K562 (cell line): ENCODE results near the gene THAP11. TPM values are rescaled to one million over a fixed set of nuclear protein-coding genes. Genes with fewer than 3 reads are reported as not detected.

Experiments used
- ATF1 ChIP-seq, 2 experiments: fragments of 450-650 bp in 1 of 2; IDR thresholded peaks; 2 replicates each; pipeline ENCODE4 v1.6.1; 2016; ENCODE audit warnings: missing compliant biosample characterization in 1 of 2, missing genetic modification characterization in 1 of 2
- COPS2 ChIP-seq: fragments of 450-650 bp; conservative IDR thresholded peaks from 2 replicates; pipeline ENCODE4 v1.6.1; 2016; ENCODE audit warnings: mild to moderate bottlenecking, moderate library complexity
- ETS2 ChIP-seq: IDR thresholded peaks from 2 replicates; pipeline ENCODE4 v1.6.1; 2016; ENCODE audit warnings: borderline replicate concordance, missing genetic modification characterization, mild to moderate bottlenecking, moderate library complexity, missing compliant biosample characterization; ENCODE audit not compliant: poor library complexity, severe bottlenecking
- HMG20B ChIP-seq: fragments of 250-450 bp; sonication (Bioruptor Pico); IDR thresholded peaks from 2 replicates; pipeline ENCODE4 v1.5.0; 2021; ENCODE audit warnings: mild to moderate bottlenecking
- KDM5B ChIP-seq: fragments of 200-600 bp; sonication (generic); IDR thresholded peaks from 2 replicates; pipeline ENCODE4 v1.6.1; 2012; ENCODE audit warnings: low read depth, mild to moderate bottlenecking, moderate library complexity, low read length, control low read depth, inconsistent platforms; ENCODE audit not compliant: insufficient replicate concordance
- KLF6 ChIP-seq: fragments of 250-450 bp; sonication (Bioruptor Pico); IDR thresholded peaks from 2 replicates; pipeline ENCODE4 v1.4.0; 2020; ENCODE audit warnings: mild to moderate bottlenecking, moderate library complexity, borderline replicate concordance
- NFE2L1 ChIP-seq: fragments of 450-650 bp; IDR thresholded peaks from 2 replicates; pipeline ENCODE4 v1.6.1; 2016; ENCODE audit warnings: missing genetic modification characterization, low read depth, mild to moderate bottlenecking, missing compliant biosample characterization, moderate library complexity, borderline replicate concordance
- POLR2A ChIP-seq: fragments of 450-650 bp; conservative IDR thresholded peaks from 2 replicates; pipeline ENCODE4 v1.6.1; 2016
- RBM22 ChIP-seq: fragments of 200-400 bp; formaldehyde crosslinking; IDR thresholded peaks from 2 replicates; pipeline ENCODE4 v1.6.1; 2018; ENCODE audit warnings: low read length, low read depth; ENCODE audit not compliant: poor library complexity, severe bottlenecking
- ZNF232 ChIP-seq: sonication (generic); formaldehyde crosslinking; IDR thresholded peaks from 2 replicates; pipeline ENCODE4 v1.8.0; 2022; ENCODE audit warnings: mild to moderate bottlenecking, missing genetic modification reagents
- ZNF445 ChIP-seq: fragments of 250-450 bp; sonication (Bioruptor Pico); IDR thresholded peaks from 2 replicates; pipeline ENCODE4 v1.4.0; 2020; ENCODE audit warnings: low read depth, mild to moderate bottlenecking, moderate library complexity
- ZNF696 ChIP-seq: fragments of 250-450 bp; sonication (Bioruptor Pico); conservative IDR thresholded peaks from 2 replicates; pipeline ENCODE4 v1.4.0; 2020; ENCODE audit warnings: mild to moderate bottlenecking, moderate library complexity
- polyA plus RNA-seq, 8 experiments: library from polyadenylated mRNA; depleted of rRNA in 4 of 8; stranded (reverse) in 5 of 8; unstranded in 3 of 8; fragments of >200 nt; fragmentation: Nextera tagmentation in 2 of 8; fragmentation: Illumina TruSeq in 1 of 8; extraction: Ambion mirVana in 2 of 8; extraction: Trizol in 1 of 8; gene quantifications; 2 replicates each; pipeline versions ENCODE4 v1.2.1 to v1.2.3, GENCODE V29; 2011 to 2014; ENCODE audit warnings: inconsistent platforms in 1 of 8, missing spikeins in 1 of 8
- total RNA-seq, 7 experiments: library from RNA; depleted of rRNA in 6 of 7; stranded (reverse); fragments of >200 nt in 6 of 7; fragmentation: Illumina TruSeq in 2 of 7; extraction: Trizol in 2 of 7; gene quantifications; 2 replicates each; pipeline versions ENCODE4 v1.2.1 to v1.2.3, GENCODE V29; 2011 to 2021; ENCODE audit warnings: low replicate concordance in 1 of 7
- TF ChIP-seq, protein P1 (sequence below): IDR thresholded peaks from 2 replicates; pipeline ENCODE4 v1.6.1; 2012; ENCODE audit warnings: low read depth, low read length, improper control_type of control experiment, borderline replicate concordance
- TF ChIP-seq, protein P2 (sequence below), 2 experiments: fragments of 450-650 bp in 1 of 2; sonication (generic) in 1 of 2; formaldehyde crosslinking; conservative IDR thresholded peaks; 2 replicates each; pipeline versions ENCODE4 v1.4.0 to v1.8.1; 2020 to 2022; ENCODE audit warnings: mild to moderate bottlenecking in 1 of 2, missing genetic modification reagents in 1 of 2
- TF ChIP-seq, protein P3 (sequence below): fragments of 150-350 bp; IDR thresholded peaks from 2 replicates; pipeline ENCODE4 v1.6.1; 2014; ENCODE audit warnings: low read depth, mild to moderate bottlenecking, low read length, borderline replicate concordance
- TF ChIP-seq, protein P4 (sequence below): fragments of 450-650 bp; formaldehyde crosslinking; IDR thresholded peaks from 2 replicates; pipeline ENCODE4 v1.4.0; 2020; ENCODE audit warnings: mild to moderate bottlenecking, moderate library complexity
- TF ChIP-seq, protein P5 (sequence below): fragments of 450-650 bp; formaldehyde crosslinking; conservative IDR thresholded peaks from 2 replicates; pipeline ENCODE4 v1.4.0; 2022; ENCODE audit warnings: mild to moderate bottlenecking, missing genetic modification characterization

The THAP11 gene
- total and polyA plus RNA-seq, 9 of the 15 experiments (the other 6 are each of a cell fraction or from before 2014, with no cell fraction given): 2.4 to 31.6 (median 21.4) TPM

DNA sequence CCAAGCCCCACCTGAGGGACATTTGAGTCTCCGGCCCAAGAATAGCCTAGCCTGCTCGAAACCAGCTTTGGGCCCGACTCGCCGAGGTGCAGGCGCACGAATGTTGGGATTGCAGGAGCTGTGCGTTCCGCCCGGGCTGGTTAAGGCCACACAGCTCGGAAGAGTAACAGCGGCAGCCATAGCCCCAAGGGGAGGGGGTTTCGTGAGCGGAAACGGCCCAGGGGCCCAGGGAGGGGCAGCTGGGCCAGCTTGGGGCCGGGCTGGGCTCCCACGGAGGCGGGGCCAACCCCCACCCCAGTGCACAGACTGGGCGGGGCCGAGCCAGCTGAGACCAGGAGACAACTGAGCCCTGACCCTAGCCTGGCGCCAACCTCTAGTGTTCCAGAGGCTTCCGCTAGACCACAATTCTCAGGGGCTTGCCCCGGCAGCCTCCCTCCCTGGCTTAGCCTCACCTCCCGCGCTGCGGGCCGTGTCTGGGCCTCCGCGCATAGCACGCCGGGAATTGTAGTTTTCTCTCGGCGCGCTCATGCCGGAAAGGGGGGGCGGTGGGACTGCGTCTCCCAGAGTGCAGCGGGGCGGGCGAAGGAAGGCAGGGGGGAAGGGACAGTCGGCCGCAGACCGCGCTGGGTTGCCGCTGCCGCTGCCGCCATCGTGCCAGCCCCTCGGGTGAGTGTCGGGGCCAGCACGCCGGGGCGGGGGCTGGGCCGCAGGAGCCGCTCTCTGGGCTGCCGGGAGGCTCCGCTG is 4.4 kb downstream of the THAP11 start, which contains the start of gene NUTF2 (continued):
- TF ChIP-seq, protein P1, sequence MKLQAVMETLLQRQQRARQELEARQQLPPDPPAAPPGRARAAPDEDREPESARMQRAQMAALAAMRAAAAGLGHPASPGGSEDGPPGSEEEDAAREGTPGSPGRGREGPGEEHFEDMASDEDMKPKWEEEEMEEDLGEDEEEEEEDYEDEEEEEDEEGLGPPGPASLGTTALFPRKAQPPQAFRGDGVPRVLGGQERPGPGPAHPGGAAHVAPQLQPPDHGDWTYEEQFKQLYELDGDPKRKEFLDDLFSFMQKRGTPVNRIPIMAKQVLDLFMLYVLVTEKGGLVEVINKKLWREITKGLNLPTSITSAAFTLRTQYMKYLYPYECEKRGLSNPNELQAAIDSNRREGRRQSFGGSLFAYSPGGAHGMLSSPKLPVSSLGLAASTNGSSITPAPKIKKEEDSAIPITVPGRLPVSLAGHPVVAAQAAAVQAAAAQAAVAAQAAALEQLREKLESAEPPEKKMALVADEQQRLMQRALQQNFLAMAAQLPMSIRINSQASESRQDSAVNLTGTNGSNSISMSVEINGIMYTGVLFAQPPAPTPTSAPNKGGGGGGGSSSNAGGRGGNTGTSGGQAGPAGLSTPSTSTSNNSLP: no peak
- TF ChIP-seq HMG20B (CRISPR knock-in tag) (no peak), COPS2 (no peak), ATF1 (CRISPR knock-in tag; IDR thresholded peaks at IDR 0.05) (no peak), ATF1 (tag; IDR thresholded peaks at IDR 0.05) (peak; percentile 85), NFE2L1 (tag) (no peak), ZNF696 (CRISPR knock-in tag) (no peak), RBM22 (no peak), ZNF232 (CRISPR knock-in tag) (peak; percentile 14; the same call in 1 of the 2 replicates), POLR2A (peak; percentile 72), KLF6 (CRISPR knock-in tag) (peak; percentile 17; the same call in 1 of the 2 replicates), ZNF445 (0 out of 2 replicates have a peak, but pooled peaks have one; percentile 41), ETS2 (tag) (no peak), KDM5B (peak; percentile 76)
- TF ChIP-seq, protein P2, sequence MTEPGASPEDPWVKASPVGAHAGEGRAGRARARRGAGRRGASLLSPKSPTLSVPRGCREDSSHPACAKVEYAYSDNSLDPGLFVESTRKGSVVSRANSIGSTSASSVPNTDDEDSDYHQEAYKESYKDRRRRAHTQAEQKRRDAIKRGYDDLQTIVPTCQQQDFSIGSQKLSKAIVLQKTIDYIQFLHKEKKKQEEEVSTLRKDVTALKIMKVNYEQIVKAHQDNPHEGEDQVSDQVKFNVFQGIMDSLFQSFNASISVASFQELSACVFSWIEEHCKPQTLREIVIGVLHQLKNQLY (CRISPR knock-in tag; conservative IDR thresholded peaks at IDR 0.05): no peak
- TF ChIP-seq, protein P3, sequence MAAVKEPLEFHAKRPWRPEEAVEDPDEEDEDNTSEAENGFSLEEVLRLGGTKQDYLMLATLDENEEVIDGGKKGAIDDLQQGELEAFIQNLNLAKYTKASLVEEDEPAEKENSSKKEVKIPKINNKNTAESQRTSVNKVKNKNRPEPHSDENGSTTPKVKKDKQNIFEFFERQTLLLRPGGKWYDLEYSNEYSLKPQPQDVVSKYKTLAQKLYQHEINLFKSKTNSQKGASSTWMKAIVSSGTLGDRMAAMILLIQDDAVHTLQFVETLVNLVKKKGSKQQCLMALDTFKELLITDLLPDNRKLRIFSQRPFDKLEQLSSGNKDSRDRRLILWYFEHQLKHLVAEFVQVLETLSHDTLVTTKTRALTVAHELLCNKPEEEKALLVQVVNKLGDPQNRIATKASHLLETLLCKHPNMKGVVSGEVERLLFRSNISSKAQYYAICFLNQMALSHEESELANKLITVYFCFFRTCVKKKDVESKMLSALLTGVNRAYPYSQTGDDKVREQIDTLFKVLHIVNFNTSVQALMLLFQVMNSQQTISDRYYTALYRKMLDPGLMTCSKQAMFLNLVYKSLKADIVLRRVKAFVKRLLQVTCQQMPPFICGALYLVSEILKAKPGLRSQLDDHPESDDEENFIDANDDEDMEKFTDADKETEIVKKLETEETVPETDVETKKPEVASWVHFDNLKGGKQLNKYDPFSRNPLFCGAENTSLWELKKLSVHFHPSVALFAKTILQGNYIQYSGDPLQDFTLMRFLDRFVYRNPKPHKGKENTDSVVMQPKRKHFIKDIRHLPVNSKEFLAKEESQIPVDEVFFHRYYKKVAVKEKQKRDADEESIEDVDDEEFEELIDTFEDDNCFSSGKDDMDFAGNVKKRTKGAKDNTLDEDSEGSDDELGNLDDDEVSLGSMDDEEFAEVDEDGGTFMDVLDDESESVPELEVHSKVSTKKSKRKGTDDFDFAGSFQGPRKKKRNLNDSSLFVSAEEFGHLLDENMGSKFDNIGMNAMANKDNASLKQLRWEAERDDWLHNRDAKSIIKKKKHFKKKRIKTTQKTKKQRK: no peak
- TF ChIP-seq, protein P4, sequence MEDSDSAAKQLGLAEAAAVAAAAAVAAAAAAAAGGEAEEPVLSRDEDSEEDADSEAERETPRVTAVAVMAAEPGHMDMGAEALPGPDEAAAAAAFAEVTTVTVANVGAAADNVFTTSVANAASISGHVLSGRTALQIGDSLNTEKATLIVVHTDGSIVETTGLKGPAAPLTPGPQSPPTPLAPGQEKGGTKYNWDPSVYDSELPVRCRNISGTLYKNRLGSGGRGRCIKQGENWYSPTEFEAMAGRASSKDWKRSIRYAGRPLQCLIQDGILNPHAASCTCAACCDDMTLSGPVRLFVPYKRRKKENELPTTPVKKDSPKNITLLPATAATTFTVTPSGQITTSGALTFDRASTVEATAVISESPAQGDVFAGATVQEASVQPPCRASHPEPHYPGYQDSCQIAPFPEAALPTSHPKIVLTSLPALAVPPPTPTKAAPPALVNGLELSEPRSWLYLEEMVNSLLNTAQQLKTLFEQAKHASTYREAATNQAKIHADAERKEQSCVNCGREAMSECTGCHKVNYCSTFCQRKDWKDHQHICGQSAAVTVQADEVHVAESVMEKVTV (CRISPR knock-in tag): no peak
- TF ChIP-seq, protein P5, sequence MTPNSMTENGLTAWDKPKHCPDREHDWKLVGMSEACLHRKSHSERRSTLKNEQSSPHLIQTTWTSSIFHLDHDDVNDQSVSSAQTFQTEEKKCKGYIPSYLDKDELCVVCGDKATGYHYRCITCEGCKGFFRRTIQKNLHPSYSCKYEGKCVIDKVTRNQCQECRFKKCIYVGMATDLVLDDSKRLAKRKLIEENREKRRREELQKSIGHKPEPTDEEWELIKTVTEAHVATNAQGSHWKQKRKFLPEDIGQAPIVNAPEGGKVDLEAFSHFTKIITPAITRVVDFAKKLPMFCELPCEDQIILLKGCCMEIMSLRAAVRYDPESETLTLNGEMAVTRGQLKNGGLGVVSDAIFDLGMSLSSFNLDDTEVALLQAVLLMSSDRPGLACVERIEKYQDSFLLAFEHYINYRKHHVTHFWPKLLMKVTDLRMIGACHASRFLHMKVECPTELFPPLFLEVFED: no peak
